A673 (cell line): ENCODE data around the gene IFT74. TPM values are rescaled to one million over a fixed set of nuclear protein-coding genes. Genes with fewer than 3 reads are reported as not detected.

ENCODE experiments used
- BruUV-seq: library from RNA; stranded (reverse); fragments of 400-500 nt; replicated peaks from 2 replicates; lab custom pipeline; 2021; lab: Mats Ljungman, UMichigan
- CTCF ChIA-PET: fragments of 300-600 bp; sonication (Branson Sonifier 250); formaldehyde crosslinking; loops from one replicate; lab custom pipeline; 2022; ENCODE audit warnings: antibody characterized with exemption; lab: Charles Lee
- POLR2A ChIA-PET: fragments of 300-600 bp; sonication (Branson Sonifier 250); formaldehyde crosslinking; loops from one replicate; lab custom pipeline; 2022; ENCODE audit warnings: antibody characterized with exemption; ENCODE audit not compliant: low non-redundant PET; lab: Charles Lee
- DNase-seq: peaks from one replicate; pipeline ENCODE4 v3.0.0-alpha.2; 2015; ENCODE audit warnings: low spot score
- H3K27ac ChIP-seq: fragments of 200-600 bp; sonication (generic); 2 replicates; pipeline ENCODE4 v1.5.1; 2016; ENCODE audit warnings: mixed run types, low read depth, mild to moderate bottlenecking, mixed read lengths, antibody characterized with exemption, low read length; ENCODE audit not compliant: poor library complexity, severe bottlenecking
- H3K27me3 ChIP-seq: fragments of 200-600 bp; sonication (generic); replicated peaks from 2 replicates; pipeline ENCODE4 v1.6.1; 2017; ENCODE audit warnings: mixed run types, low read depth, mild to moderate bottlenecking, mixed read lengths, antibody characterized with exemption, low read length; ENCODE audit not compliant: insufficient read depth, poor library complexity
- H3K36me3 ChIP-seq: fragments of 200-600 bp; sonication (generic); 2 replicates; pipeline ENCODE4 v1.6.1; 2016; ENCODE audit warnings: mixed run types, mild to moderate bottlenecking, mixed read lengths, antibody characterized with exemption, low read length; ENCODE audit not compliant: insufficient read depth, poor library complexity, severe bottlenecking
- H3K4me1 ChIP-seq: fragments of 200-600 bp; sonication (generic); 2 replicates; pipeline ENCODE4 v1.6.1; 2017; ENCODE audit warnings: mixed run types, mild to moderate bottlenecking, mixed read lengths, antibody characterized with exemption, low read length; ENCODE audit not compliant: insufficient read depth, poor library complexity, severe bottlenecking
- H3K4me3 ChIP-seq: fragments of 200-600 bp; sonication (generic); 2 replicates; pipeline ENCODE4 v1.5.1; 2016; ENCODE audit warnings: low read depth, mixed run types, mild to moderate bottlenecking, mixed read lengths, low read length; ENCODE audit not compliant: poor library complexity, severe bottlenecking
- H3K9me3 ChIP-seq: fragments of 200-600 bp; sonication (generic); 2 replicates; pipeline ENCODE4 v1.6.1; 2016; ENCODE audit warnings: mixed run types, low read depth, mild to moderate bottlenecking, mixed read lengths, antibody characterized with exemption, low read length; ENCODE audit not compliant: poor library complexity, severe bottlenecking
- CTCF ChIP-seq: fragments of 300-800, 200-600 bp; sonication (generic); conservative IDR thresholded peaks from 2 replicates; pipeline ENCODE4 v1.5.1; 2017; ENCODE audit warnings: low read depth, mild to moderate bottlenecking, antibody characterized with exemption, low read length, moderate library complexity, mixed read lengths
- EZH2 ChIP-seq: fragments of 200-600 bp; sonication (generic); IDR thresholded peaks from 2 replicates; pipeline ENCODE4 v1.6.1; 2017; ENCODE audit warnings: borderline replicate concordance, low read depth, mild to moderate bottlenecking, mixed read lengths, antibody characterized with exemption, low read length; ENCODE audit not compliant: poor library complexity, severe bottlenecking
- intact Hi-C: fragments of 100-400 bp; cut with micrococcal nuclease; formaldehyde crosslinking; loops from one replicate; pipeline ENCODE4 v1.10.0; 2022; ENCODE audit not compliant: unreplicated experiment
- total RNA-seq: library from RNA; stranded (reverse); gene quantifications from 2 replicates; pipeline ENCODE4 v1.2.3, GENCODE V29; 2021

The IFT74 gene
- total RNA-seq, 1 experiment from 2014 or later, result 9.3 TPM

GRCh38 chr9:27078685-27079084 is 122.5 kb downstream of the IFT74 start:
- no TSS peak for BruUV-seq
- ChIA-PET CTCF (no interaction called here), POLR2A (no interaction called here)
- DNase-seq, result no peak
- Histone ChIP-seq H3K36me3 (no peaks in the 10 kb centered on the region), H3K4me3 (no peak overlapping the region), H3K4me1 (no peaks in the 10 kb centered on the region), H3K27me3 (no peaks in the 10 kb centered on the region), H3K9me3 (no peaks in the 10 kb centered on the region), H3K27ac (no peak overlapping the region)
- intact Hi-C loops, result no loop called here
- no peak for TF ChIP-seq CTCF
- no peak for TF ChIP-seq EZH2

DNA sequence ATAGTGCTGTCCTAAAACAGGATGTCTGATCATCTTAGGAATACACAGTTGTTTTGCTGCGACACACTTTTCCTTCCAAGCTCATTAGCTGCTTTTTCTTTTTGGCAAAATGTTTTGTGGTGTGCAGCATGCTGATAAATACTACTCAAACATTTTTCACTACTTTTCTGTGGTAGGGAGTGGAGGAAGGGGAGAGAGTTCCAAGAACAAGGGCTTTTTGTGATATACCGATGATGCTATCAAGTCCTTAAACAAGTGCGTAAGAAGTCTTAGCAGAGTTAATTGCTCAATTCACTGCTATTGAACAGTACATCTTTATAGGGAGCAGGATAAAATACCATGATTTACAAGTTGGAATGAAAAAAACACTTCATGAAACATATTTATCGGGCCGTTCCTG is 129.2 kb downstream of the IFT74 start:
- Histone ChIP-seq H3K27ac (no peak overlapping the region), H3K9me3 (no peaks in the 10 kb centered on the region), H3K4me3 (no peak overlapping the region), H3K27me3 (no peaks in the 10 kb centered on the region), H3K4me1 (no peaks in the 10 kb centered on the region), H3K36me3 (no peaks in the 10 kb centered on the region)
- TF ChIP-seq CTCF (no peak), EZH2 (no peak)
- DNase-seq, result no peak
- POLR2A ChIA-PET, result no interaction called here
- intact Hi-C loops, result no loop called here
- CTCF ChIA-PET, result no interaction called here
- BruUV-seq, result no TSS peak

DNA sequence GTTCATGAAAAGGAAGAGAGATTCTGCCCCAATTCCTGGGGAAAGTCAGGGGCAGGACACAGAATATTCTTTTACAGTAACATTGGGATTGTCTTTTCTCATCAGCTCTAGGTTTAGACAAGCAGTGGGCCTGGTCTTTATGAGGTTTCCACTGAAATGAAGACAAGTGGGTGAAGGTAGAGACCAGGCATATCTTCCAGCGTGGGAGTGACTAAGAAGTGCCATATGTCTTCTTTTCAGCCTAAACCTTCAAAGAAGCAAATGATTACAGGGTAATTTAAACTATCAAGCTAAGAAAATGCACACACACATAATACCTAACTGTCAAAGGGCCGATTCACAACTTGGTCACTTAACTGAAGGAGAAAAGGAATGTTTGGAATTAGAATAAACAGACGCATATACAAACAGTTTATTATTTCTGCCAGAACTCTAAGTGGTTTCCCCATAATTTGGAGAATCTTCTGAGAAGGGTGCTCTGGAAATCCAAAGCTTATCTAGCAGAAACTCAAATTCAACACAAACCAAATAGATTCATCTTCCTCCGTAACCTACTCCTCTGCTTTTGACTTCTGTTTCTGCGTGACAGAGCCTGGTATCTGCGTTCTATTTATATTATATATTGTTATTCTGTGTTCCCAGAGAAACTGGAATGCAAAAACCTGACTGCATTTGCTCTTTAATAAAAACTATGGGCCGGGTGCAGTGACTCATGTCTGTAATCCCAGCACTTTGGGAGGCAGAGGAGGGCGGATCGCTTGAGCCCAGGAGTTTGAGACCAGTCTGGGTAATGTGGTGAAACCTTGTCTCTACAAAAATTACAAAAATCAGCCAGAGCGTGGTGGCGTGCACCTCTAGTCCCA is 130.8 kb downstream of the IFT74 start:
- DNase-seq, result no peak
- Histone ChIP-seq H3K36me3 (no peaks in the 10 kb centered on the region), H3K4me3 (no peak overlapping the region), H3K4me1 (no peaks in the 10 kb centered on the region), H3K9me3 (no peaks in the 10 kb centered on the region), H3K27ac (no peak overlapping the region), H3K27me3 (no peaks in the 10 kb centered on the region)
- CTCF ChIA-PET, result no interaction called here
- intact Hi-C loops, result no loop called here
- TF ChIP-seq EZH2, result no peak
- no peak for TF ChIP-seq CTCF
- POLR2A ChIA-PET, result no interaction called here
- no TSS peak for BruUV-seq
